Measurements from ENCODE around the gene OR12D1.

GRCh38 chr6:29447670-29448069 is 32.9 kb downstream of the OR12D1 start:
- TF ChIP-seq CTCF (optimal IDR thresholded peaks at IDR 0.05 in 1 of 3, IDR thresholded peaks at IDR 0.05 in 1 of 3, conservative IDR thresholded peaks at IDR 0.05 in 1 of 3; ENCODE audit: extremely low read depth in 1 of 3, insufficient read depth in 2 of 3, low read length in 3 of 3) (no peak), EZH2 (IDR thresholded peaks at IDR 0.05; ENCODE audit: low read length) (no peak)

All from keratinocyte (primary cell).